NCI-H2196 (cell line): ENCODE data around the gene IRAG1.

ENCODE experiments used
- DNase-seq: peaks from one replicate; lab custom pipeline; 2025; ENCODE audit not compliant: unreplicated experiment; lab: John Stamatoyannopoulos, UW

Gene IRAG1

GRCh38 chr11:10666556-10667520 lies 26.7 kb downstream of the IRAG1 start:
- no peak for DNase-seq

GRCh38 chr11:10664496-10664895 lies 29.1 kb downstream of the IRAG1 start:
- DNase-seq: no peak

GRCh38 chr11:10663990-10664389 lies 29.6 kb downstream of the IRAG1 start:
- DNase-seq: no peak

- no peak for DNase-seq
These were observed 30.2 kb downstream of the IRAG1 start for GRCh38 chr11:10663365-10663764.

- DNase-seq: no peak
These were observed 33.2 kb downstream of the IRAG1 start for GRCh38 chr11:10660323-10660722.

GRCh38 chr11:10659339-10660216 lies 34.0 kb downstream of the IRAG1 start:
- peak; percentile 12 for DNase-seq

- DNase-seq: no peak
These were observed 34.8 kb downstream of the IRAG1 start for GRCh38 chr11:10658621-10659338.

- no peak for DNase-seq
These were observed 36.0 kb downstream of the IRAG1 start for GRCh38 chr11:10657308-10658271.

- DNase-seq: no peak
These were observed 37.5 kb downstream of the IRAG1 start for GRCh38 chr11:10655943-10656576.

GRCh38 chr11:10655227-10655626 lies 38.3 kb downstream of the IRAG1 start:
- DNase-seq: no peak

- DNase-seq: no peak
These were observed 38.8 kb downstream of the IRAG1 start for GRCh38 chr11:10654811-10655150.

GRCh38 chr11:10653946-10654810 lies 39.4 kb downstream of the IRAG1 start:
- peak; percentile 19 for DNase-seq

GRCh38 chr11:10653261-10653660 lies 40.3 kb downstream of the IRAG1 start:
- DNase-seq: no peak

GRCh38 chr11:10651656-10652361 lies 41.7 kb downstream of the IRAG1 start:
- no peak for DNase-seq

- DNase-seq: no peak
These were observed 42.9 kb downstream of the IRAG1 start for GRCh38 chr11:10650630-10651029.

GRCh38 chr11:10650166-10650565 lies 43.4 kb downstream of the IRAG1 start:
- DNase-seq: no peak

GRCh38 chr11:10648871-10649270 lies 44.7 kb downstream of the IRAG1 start:
- no peak for DNase-seq
